Measurements from ENCODE around the gene DCUN1D4. TPM values are rescaled to one million over a fixed set of nuclear protein-coding genes. Genes with fewer than 3 reads are reported as not detected.

DCUN1D4 gene
- total and polyA plus RNA-seq, 2 donors from 2014 or later = 17.0 to 50.7 TPM

DNA sequence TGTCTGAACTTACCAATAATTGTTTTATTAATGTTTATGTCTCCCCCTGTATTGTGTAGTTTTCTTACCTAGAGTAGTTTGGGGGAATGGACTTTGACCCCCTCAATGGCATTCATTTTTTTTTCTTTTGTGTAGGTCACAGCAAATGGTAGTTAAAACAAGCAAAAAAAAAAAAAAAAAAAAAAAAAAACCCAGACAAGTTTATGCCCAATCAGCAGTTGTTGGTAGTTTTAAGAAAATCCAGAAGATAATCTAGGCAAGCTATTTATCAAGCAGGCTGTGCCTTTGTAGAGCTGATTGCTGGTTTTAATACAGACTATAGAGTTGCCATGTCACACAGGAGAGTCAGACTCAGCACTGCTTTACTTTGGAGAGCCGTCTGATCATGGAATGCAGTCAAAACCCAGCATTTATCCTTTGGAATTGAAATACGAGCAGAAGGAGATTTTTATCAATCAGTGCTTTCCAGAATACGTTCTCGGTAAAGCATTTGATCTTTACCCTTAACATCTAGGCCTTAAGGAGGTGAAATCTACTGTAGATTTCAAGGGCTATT lies 16.6 kb downstream of the DCUN1D4 start:
- H3K4me3 ChIP-seq (ENCODE audit: low read length in 3 of 3) = no peak overlapping the region
- DNase-seq (no peak), FAIRE-seq (no peak)
- intact Hi-C loops (cut with DNase I) = no loop called here
- no peaks in the 10 kb centered on the region for H3K9me3 ChIP-seq (ENCODE audit: control insufficient read depth in 2 of 3, insufficient read depth in 1 of 3, low read length in 3 of 3)
- no peaks in the 10 kb centered on the region for H3K27me3 ChIP-seq (ENCODE audit: control insufficient read depth, insufficient read depth, low read length)
- H3K4me1 ChIP-seq (ENCODE audit: control insufficient read depth in 2 of 3, insufficient read depth in 2 of 3, low read depth in 1 of 3, low read length in 3 of 3) = peaks cover 0 to 8% (median 3%) of the 10 kb centered on the region in 3 donors
- H3K27ac ChIP-seq (ENCODE audit: low read depth in 2 of 2, low read length in 2 of 2) = no peak overlapping the region
- no peak overlapping the region for H3K9ac ChIP-seq (ENCODE audit: low read length in 3 of 3)
- H3K36me3 ChIP-seq (ENCODE audit: control insufficient read depth in 2 of 3, insufficient read depth in 3 of 3, low read length in 3 of 3) = peaks cover 3 to 13% (median 3%) of the 10 kb centered on the region in 3 donors
- TF ChIP-seq, protein P1, sequence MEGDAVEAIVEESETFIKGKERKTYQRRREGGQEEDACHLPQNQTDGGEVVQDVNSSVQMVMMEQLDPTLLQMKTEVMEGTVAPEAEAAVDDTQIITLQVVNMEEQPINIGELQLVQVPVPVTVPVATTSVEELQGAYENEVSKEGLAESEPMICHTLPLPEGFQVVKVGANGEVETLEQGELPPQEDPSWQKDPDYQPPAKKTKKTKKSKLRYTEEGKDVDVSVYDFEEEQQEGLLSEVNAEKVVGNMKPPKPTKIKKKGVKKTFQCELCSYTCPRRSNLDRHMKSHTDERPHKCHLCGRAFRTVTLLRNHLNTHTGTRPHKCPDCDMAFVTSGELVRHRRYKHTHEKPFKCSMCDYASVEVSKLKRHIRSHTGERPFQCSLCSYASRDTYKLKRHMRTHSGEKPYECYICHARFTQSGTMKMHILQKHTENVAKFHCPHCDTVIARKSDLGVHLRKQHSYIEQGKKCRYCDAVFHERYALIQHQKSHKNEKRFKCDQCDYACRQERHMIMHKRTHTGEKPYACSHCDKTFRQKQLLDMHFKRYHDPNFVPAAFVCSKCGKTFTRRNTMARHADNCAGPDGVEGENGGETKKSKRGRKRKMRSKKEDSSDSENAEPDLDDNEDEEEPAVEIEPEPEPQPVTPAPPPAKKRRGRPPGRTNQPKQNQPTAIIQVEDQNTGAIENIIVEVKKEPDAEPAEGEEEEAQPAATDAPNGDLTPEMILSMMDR (IDR thresholded peaks at IDR 0.05; ENCODE audit: borderline replicate concordance, extremely low read depth, insufficient read depth) = no peak

DNA sequence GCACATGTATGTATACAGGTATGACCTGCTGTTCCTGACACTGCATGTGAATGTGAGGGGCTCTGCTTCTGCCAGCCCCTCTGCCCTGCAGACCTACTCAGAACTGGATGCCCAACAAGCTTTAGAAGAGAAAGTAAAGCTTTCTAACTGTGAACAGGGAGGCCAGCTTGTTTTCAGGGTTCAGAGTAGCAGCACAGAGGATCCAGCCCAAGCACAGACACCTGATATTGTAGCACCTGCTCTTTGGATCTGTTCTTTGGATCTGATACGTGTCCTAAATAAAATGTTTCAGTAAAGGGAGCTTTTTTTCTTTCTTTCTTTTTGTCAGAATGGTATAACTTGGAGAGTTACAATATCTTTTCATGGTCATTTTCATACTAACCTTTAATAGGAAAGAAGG lies 19.2 kb downstream of the DCUN1D4 start:
- TF ChIP-seq, protein P1 (IDR thresholded peaks at IDR 0.05; ENCODE audit: borderline replicate concordance, extremely low read depth, insufficient read depth) = no peak
- intact Hi-C loops (cut with DNase I) = no loop called here
- no peak overlapping the region for H3K9ac ChIP-seq (ENCODE audit: low read length in 3 of 3)

DNA sequence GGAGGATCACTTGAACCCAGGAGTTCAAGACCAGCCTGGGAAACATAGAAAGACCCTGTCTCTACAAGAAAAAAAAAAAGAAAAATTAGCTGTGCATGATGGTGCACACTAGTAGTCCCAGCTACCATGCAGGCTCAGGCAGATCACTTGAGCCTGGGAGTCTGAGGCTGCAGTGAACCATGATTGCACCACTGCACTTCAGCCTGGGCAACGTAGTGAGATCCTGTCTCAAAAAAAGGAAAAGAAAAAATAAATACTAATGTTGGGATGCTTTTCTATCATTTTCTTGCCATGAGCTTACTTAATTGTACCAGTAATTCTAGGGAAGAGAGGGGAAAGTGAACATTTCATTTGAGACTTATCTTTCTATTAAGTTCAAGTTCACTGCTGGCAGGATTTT lies 19.8 kb downstream of the DCUN1D4 start:
- no peaks in the 10 kb centered on the region for H3K9me3 ChIP-seq (ENCODE audit: control insufficient read depth in 2 of 3, insufficient read depth in 1 of 3, low read length in 3 of 3)
- peaks cover 0 to 6% (median 2%) of the 10 kb centered on the region in 3 donors for H3K4me1 ChIP-seq (ENCODE audit: control insufficient read depth in 2 of 3, insufficient read depth in 2 of 3, low read depth in 1 of 3, low read length in 3 of 3)
- no peaks in the 10 kb centered on the region for H3K27me3 ChIP-seq (ENCODE audit: control insufficient read depth, insufficient read depth, low read length)
- H3K4me3 ChIP-seq (ENCODE audit: low read length in 3 of 3) = no peak overlapping the region
- FAIRE-seq = no peak
- H3K36me3 ChIP-seq (ENCODE audit: control insufficient read depth in 2 of 3, insufficient read depth in 3 of 3, low read length in 3 of 3) = peaks cover 6 to 41% (median 23%) of the 10 kb centered on the region in 3 donors
- no peak overlapping the region for H3K27ac ChIP-seq (ENCODE audit: low read depth in 2 of 2, low read length in 2 of 2)
- H3K9ac ChIP-seq (ENCODE audit: low read length in 3 of 3) = no peak overlapping the region
- intact Hi-C loops (cut with DNase I) = no loop called here
- TF ChIP-seq, protein P1 (IDR thresholded peaks at IDR 0.05; ENCODE audit: borderline replicate concordance, extremely low read depth, insufficient read depth) = no peak
- no peak for DNase-seq

More for the DNA sequence above, 19.2 kb downstream of the DCUN1D4 start:
- FAIRE-seq = no peak
- peaks cover 0 to 6% (median 2%) of the 10 kb centered on the region in 3 donors for H3K4me1 ChIP-seq (ENCODE audit: control insufficient read depth in 2 of 3, insufficient read depth in 2 of 3, low read depth in 1 of 3, low read length in 3 of 3)
- DNase-seq = no peak
- H3K27me3 ChIP-seq (ENCODE audit: control insufficient read depth, insufficient read depth, low read length) = no peaks in the 10 kb centered on the region
- H3K27ac ChIP-seq (ENCODE audit: low read depth in 2 of 2, low read length in 2 of 2) = no peak overlapping the region
- no peak overlapping the region for H3K4me3 ChIP-seq (ENCODE audit: low read length in 3 of 3)
- H3K36me3 ChIP-seq (ENCODE audit: control insufficient read depth in 2 of 3, insufficient read depth in 3 of 3, low read length in 3 of 3) = peaks cover 6 to 36% (median 20%) of the 10 kb centered on the region in 3 donors
- no peaks in the 10 kb centered on the region for H3K9me3 ChIP-seq (ENCODE audit: control insufficient read depth in 2 of 3, insufficient read depth in 1 of 3, low read length in 3 of 3)

DNA sequence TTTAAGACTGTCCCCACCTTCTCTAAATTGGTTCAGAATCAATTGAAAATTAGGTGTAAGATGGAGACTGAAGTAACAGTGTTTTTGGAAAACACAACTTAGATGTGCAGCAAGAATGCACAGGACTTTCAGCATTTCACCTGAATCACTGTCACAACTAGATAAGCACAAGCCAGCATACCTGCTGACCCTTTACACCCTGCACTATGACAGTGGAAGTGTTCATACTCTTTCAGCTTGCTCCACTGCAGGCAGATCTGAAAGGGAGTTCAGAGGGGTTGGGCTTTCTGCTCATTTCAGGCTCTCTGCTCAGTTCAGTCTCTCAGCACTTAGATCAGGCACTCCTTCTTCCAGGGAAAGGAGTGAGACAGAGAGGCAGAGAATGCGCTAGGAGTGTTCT lies 22.8 kb downstream of the DCUN1D4 start:
- FAIRE-seq (no peak), DNase-seq (no peak)
- H3K9me3 ChIP-seq (ENCODE audit: control insufficient read depth in 2 of 3, insufficient read depth in 1 of 3, low read length in 3 of 3) = no peaks in the 10 kb centered on the region
- no peaks in the 10 kb centered on the region for H3K27me3 ChIP-seq (ENCODE audit: control insufficient read depth, insufficient read depth, low read length)
- intact Hi-C loops (cut with DNase I) = no loop called here
- no peak overlapping the region for H3K27ac ChIP-seq (ENCODE audit: low read depth in 2 of 2, low read length in 2 of 2)
- no peak overlapping the region for H3K4me3 ChIP-seq (ENCODE audit: low read length in 3 of 3)
- peaks cover 6 to 47% (median 23%) of the 10 kb centered on the region in 3 donors for H3K36me3 ChIP-seq (ENCODE audit: control insufficient read depth in 2 of 3, insufficient read depth in 3 of 3, low read length in 3 of 3)
- H3K9ac ChIP-seq (ENCODE audit: low read length in 3 of 3) = no peak overlapping the region
- H3K4me1 ChIP-seq (ENCODE audit: control insufficient read depth in 2 of 3, insufficient read depth in 2 of 3, low read depth in 1 of 3, low read length in 3 of 3) = no peaks in the 10 kb centered on the region
- TF ChIP-seq, protein P1 (IDR thresholded peaks at IDR 0.05; ENCODE audit: borderline replicate concordance, extremely low read depth, insufficient read depth) = no peak
